NCI-H526 (cell line): Measurements from ENCODE around the gene DNAH8.

ENCODE experiments used
- DNase-seq, 2 experiments: peaks; one replicate each; lab custom pipeline; 2025; lab: John Stamatoyannopoulos, UW

The DNAH8 gene

DNA sequence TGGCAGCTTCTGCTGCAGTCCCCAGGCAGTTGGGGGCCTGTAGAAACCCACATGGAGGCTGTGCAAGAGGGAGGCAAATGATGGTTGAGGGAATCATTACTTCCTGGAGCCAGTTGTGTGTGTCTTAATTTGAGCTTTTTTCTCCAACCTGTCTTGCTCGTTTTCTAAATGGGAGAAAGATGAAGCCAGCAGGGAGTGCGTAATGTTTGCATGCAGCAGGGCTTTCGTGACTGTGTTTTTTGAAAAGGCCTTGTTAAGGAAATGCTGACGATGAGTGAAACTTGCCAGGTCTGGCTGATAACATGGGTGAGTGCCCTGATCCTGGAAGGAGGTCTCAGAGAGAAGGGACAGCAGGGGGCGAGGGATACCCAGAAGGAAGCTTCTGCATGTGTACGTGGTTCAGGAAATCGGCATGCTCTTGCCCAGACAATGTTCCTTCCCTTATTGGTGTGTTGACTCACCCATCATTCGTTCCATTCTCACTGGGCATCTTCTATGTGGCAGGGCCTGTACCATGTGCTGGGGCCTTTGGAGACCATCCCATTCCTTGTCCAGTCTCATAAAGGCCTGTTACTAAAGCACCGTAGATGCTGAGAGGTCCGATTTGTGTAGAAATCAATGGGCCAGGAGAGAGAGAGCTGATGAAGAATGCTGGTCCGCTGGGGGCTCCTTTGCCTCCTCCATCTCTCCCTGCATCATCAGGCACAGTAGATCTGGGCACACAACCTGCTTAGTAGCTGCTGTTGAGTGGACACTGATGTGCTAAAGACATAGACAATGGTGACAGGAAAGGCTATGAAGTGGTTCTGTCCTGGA lies 360.9 kb downstream of the DNAH8 start:
- no peak for DNase-seq

DNA sequence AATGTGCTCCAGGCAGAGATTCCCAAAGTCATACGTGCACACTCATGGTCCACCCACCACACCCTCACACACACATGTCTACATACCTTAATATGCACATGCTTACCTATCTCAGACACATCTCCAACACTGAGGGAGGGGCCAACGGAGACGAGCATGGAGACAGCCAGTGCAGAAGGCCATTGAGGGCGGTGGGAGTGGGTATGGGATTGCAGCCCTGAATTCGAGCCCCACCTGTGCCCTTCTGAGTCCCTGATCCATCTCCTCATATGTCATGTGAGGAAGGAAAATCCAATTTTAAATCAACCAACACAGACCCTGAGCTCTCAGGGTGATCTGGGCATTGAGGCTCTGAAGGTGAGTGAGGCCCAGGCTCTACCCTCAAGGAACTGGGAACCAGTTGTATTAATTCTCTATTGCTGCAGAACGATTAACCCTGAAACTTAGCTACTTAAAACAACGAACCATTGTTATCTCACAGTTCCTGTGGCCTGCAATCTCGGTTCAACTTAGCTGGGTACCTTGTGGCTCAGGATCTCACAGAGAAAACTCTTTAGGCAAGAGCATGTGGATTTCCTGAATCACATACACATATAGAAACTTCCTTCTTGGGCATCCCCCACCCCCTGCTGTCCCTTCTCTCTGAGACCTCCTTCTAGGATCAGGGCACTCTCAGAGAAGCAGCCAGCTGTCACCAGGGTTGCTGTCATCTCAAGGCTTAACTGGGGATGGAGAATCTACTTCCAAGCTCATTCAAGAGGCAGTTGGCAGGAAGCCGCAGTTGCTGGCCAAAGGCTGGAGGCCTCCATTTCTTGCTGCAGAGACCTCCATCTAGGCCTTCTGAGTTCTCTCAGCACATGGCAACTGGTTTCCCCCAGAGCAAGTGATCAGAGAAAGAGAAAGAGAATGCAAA lies 361.8 kb downstream of the DNAH8 start:
- DNase-seq: no peak

DNA sequence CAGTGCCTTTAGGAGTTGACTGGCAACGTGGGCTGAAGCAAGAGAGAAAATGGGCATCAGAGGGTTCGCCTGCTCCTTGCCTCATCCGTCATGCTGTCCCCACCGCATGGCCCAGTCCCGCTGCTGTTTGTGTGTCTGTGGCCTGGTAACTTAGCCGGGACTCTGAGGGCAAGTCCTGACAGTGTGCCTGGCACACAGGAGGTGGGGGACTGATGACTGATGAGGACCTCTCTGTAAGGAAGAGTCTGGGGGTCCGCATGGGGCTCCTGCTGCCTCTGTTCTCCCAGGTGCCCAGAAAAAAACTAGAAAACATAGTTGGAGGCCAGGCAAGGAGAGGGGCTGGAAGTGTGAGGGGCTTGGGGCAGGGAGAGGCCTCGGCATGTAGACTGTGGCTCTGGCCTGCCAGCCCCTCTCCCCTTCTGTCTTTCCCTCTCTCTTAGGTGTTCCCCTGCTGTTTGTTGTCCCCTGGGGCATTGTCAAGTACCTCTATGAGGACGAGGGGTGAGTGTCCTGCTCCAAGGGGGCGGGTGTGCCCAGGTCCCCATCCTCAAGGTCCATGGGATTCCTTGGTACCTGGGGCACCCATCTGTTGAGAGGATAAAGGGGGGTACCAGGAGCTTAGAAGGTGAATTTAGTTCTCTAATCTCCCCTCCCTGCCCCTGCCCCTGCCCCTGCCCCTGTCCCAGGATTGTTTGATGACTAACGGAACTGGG lies 362.9 kb downstream of the DNAH8 start:
- DNase-seq: no peak

DNA sequence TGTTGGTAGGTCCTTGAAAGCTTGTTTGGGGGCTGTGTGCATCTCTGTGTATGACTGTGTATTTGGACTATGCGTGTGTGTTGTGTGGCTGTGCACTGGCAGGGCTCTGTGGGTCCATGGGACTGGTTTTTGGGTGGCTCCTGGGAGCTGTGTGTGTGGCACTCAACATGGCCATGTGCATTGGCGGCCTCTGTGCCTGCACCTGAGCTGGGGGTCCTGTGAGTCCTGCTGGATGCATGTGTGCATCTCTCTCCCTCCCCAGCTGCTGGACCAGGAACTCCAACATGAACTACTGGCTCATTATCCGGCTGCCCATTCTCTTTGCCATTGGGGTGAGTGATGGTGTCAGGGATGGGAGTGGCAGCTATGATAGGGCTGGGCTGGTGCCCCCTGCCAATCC lies 363.6 kb downstream of the DNAH8 start:
- DNase-seq: no peak

DNA sequence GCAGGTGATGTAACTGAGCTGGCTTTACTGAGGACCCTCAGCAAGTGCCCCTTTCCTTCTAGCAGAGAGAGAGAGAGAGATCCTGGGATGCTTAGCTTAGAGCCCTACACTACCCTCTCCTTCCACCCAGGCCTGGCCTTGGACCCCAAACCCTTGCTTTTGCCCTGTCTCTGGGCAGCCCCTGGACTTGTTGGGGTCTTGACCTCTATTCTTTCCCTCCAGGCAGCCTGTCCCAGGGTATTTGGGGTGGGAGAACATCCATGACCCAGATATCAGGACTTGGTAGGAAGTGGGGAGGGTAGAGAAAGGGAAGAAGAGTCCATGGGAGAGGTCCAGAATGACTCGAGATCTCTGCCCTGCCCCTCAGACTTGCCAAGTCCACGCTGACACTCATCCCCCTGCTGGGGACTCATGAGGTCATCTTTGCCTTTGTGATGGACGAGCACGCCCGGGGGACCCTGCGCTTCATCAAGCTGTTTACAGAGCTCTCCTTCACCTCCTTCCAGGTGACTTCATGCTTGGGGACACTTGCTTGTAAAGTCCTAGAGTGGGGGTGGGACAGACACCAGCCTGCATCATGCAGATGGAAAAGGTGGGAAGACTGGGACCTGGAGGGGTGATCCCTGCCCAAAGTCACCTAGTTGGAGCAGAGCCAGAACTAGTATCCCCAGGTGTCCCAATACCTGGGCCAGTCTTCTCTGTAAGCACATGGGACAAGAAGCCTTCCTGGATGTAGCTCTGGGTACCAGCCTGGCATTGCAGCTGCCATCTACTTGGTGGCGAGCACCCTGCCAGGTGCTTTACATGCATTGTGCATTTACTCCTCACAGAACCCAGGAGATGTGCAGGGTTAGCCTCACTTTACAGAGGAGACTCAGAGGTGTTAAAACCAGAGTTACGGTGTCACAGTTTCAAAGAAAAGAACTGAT lies 364.4 kb downstream of the DNAH8 start:
- no peak for DNase-seq
